LNCAP (cell line): Measurements from ENCODE around the gene SP100.

Experiments
- TF ChIP-seq, protein P1 (sequence below): fragments of 450-650 bp; IDR thresholded peaks from 2 replicates; pipeline ENCODE4 v1.5.1; 2017; ENCODE audit warnings: mild to moderate bottlenecking

SP100 gene

GRCh38 chr2:230494980-230495379, 79.0 kb downstream of the SP100 start:
- TF ChIP-seq, protein P1, sequence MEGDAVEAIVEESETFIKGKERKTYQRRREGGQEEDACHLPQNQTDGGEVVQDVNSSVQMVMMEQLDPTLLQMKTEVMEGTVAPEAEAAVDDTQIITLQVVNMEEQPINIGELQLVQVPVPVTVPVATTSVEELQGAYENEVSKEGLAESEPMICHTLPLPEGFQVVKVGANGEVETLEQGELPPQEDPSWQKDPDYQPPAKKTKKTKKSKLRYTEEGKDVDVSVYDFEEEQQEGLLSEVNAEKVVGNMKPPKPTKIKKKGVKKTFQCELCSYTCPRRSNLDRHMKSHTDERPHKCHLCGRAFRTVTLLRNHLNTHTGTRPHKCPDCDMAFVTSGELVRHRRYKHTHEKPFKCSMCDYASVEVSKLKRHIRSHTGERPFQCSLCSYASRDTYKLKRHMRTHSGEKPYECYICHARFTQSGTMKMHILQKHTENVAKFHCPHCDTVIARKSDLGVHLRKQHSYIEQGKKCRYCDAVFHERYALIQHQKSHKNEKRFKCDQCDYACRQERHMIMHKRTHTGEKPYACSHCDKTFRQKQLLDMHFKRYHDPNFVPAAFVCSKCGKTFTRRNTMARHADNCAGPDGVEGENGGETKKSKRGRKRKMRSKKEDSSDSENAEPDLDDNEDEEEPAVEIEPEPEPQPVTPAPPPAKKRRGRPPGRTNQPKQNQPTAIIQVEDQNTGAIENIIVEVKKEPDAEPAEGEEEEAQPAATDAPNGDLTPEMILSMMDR: no peak

- TF ChIP-seq, protein P1: no peak
Measured at GRCh38 chr2:230496891-230497290, 80.9 kb downstream of the SP100 start.

DNA sequence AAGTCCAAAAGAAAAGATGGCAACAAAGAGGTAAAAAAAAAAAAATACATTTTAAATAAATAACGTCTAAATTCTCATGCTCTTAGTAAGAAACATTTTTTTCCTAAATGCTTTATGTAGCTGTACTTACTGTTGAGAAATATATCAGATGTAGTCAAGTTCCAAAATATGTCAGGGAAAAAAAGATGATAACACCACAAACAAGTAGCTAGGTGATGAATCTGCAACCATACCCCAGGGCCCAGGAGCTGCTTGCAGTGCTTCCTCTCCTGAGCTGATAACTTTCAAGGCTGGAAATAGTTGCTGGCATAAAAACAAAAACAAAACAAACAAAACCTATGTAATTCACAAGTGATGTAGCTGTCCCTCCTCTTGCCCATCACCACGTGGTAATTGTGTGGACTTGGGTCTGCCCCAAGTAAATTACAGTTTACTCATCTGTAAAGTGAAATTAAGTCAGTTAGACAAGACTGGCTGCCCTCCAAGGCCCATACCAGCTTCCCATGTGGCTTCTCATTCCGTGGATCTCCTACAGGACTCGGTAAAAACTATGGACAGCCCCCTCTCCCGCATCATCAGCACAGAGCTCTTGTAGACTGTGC, 82.6 kb downstream of the SP100 start:
- TF ChIP-seq, protein P1: no peak

DNA sequence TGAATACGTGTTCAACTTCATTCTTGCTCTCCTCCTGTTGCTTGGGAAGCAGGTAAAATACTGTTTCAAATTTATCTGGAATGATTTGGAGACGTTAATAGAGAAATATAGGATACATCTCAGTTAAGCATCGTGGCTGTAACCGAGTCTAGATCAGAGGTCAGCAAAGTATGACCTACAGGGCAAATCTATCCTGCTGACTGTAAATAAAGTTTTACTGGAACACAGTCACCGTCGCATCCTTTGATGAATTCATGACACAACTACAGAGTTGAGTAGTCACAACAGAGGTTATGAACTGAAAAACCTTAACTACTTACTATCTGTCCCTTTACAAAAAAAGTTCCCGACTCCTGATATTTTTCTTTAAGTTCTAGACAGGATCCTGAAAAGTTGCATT, 86.6 kb downstream of the SP100 start:
- TF ChIP-seq, protein P1: no peak

DNA sequence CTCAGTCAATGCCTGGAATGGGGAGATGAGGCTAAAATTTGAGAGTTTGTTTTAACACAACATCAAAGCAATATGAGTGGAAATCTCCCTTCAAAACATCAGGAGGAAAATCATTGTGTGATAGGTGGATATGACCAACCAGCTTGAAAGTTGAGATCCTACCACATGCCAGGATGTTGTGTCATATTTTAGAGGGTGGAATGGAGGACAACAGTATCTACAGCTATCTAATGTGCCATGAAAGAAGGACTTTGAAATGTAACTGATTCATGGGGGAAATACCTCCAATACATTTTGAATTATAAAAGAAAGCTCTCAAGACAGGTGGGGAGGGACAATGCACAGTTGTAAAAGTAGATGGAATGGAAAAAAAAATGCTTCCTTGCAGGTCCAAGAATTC, 87.8 kb downstream of the SP100 start:
- TF ChIP-seq, protein P1: no peak

DNA sequence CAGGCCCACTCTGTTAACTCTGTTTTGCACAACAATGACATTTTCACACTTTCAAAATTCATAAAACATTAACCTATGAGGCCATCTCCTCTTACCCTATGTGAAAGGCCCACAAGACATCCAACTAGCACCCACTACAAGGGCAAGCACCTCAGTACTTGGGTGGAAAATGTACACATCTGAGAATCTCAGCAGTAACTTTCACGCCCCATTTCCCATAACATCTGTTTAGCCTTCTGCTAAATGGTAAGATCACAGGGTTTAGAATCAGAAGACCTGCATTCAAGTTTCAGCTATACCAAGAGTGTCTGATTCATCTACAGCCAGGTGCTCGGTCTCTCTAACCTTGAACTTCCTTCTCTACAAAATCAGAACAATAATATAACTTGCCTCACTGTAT, 89.2 kb downstream of the SP100 start:
- TF ChIP-seq, protein P1: no peak

GRCh38 chr2:230512955-230513748, 97.2 kb downstream of the SP100 start:
- TF ChIP-seq, protein P1: no peak
